ENCODE measurements around the gene CARMIL1. TPM values are rescaled to one million over a fixed set of nuclear protein-coding genes. Genes with fewer than 3 reads are reported as not detected.

The CARMIL1 gene
- total RNA-seq (1 to 10 TPM; 3.5 TPM), polyA plus RNA-seq (1 to 10 TPM in 1 of 2 donors, under 1 TPM in 1; 0.08 to 1.3 TPM)

DNA sequence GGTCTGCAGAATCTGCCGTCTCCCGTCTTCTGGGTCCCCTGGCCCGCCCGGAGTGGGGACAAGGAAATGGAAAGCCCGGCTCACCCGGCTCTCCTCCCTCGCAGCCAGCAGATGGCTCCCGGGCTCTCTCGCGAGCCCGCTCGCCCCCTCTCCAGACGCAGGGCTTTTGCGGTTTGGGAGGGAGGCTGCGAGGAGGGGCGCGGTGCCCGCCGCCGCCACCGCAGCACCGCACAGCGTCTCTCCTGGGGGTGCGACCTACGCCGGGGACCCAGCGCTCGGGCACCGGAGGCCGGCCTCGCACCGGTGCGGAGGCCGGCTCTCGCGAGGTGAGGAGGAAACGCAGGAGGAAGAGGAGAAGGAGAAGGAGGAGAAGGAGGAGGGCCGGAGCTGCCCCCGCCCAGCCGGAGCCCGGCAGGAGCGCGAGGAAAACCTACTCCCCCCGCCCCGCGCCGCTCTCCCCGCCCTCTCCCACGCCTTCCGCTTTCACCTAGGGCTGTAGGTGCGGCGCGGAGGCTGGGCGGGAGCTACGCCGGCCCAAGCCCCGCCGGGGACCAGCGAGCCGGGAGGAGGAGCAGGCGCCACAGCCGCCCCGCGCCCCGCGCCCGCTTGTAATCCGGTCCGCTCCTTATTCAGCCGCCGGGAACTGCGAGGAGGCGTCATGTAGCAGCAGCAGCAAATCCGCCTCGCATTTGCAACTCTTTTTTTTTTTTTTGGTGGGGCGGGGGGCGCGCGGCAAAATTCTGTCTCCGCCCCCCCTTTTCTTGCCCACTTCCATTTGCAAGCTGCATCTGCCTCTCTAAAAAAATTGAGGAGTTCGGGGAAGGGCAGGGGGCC lies at the start of gene CARMIL1:
TSS of gene CARMIL1 (plus strand) at position 461 of the 834 bp plus-strand sequence. CDS start 422 bp downstream, outside the sequence.
- Histone ChIP-seq H3K36me3 (ENCODE audit: insufficient read depth, low read length) (no peaks in the 10 kb centered on the region), H3K4me1 (ENCODE audit: insufficient read depth, low read length) (peaks cover 20% of the 10 kb centered on the region), H3K27ac (ENCODE audit: low read depth, low read length) (peak within 1 kb of the TSS; percentile 42), H3K4me3 (ENCODE audit: low read length in 2 of 2) (peak within 1 kb of the TSS; percentile 53 to 66), H3K27me3 (ENCODE audit: insufficient read depth, low read length) (no peaks in the 10 kb centered on the region), H3K9me3 (ENCODE audit: control insufficient read depth in 1 of 2, low read length in 2 of 2) (no peaks in the 10 kb centered on the region)
- peaks cover 0 to 2% (median 0%) of the 10 kb centered on the region in 8 donors for H3K9me3 Mint-ChIP-seq
- H3K4me1 Mint-ChIP-seq = peaks cover 21 to 44% (median 28%) of the 10 kb centered on the region in 4 donors
- H3K27ac Mint-ChIP-seq = peak within 1 kb of the TSS; percentile 81 to 96 (median 90)
- intact Hi-C loops (cut with micrococcal nuclease) = loop anchor here (1.0 to 2.0 kb wide), 4 partner anchors 88 to 277 kb away; no protein-coding TSS in a partner anchor
- CTCF ChIA-PET (ENCODE audit: partially characterized antibody) = interaction anchor here (0.6 to 6.9 kb wide), 22 partner anchors 9 to 280 kb away, joined by 3 to 155 read pairs (median 4); no protein-coding TSS in a partner anchor
- peak; percentile 57 to 73 (median 63) for DNase-seq
- peaks cover 0 to 8% of the 10 kb centered on the region in 2 donors for H3K27me3 Mint-ChIP-seq
- H3K36me3 Mint-ChIP-seq = peaks cover 0 to 2% of the 10 kb centered on the region in 2 donors
- peak within 1 kb of the TSS; percentile 82 to 98 (median 93) for H3K4me3 Mint-ChIP-seq
- POLR2A ChIA-PET (ENCODE audit: partially characterized antibody) = interaction anchor here (0.8 to 2.9 kb wide), 10 partner anchors 13 to 211 kb away, joined by 3 to 11 read pairs (median 3); no protein-coding TSS in a partner anchor

DNA sequence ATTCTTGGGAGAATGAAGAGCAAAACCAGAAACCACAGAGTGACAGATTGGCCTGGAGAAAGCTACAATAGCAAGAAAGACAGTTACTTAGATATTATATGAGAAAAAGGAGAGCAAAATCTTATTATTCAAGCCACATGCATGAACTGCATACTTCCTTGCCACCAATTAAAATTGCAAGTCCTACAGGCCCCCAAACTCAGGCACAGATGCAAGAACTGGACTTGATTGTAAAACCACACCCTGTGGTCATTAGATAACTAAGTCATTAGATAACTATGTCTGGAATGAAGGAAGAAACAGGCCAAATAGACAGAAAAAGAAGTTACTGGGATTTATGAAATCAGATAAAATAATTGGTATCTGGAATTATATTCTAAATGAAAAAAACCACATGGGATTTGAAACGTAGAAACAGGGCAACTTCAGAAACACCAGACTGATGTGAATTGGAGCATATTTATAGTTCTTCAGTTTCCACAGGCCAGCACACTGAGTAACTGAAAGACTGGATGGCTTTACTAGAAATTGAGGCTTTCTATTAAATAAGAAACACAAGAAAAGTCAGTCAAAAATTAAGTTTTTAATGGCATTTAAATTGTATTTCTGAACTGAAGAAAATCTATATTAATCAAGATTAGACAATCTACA lies 49.4 kb upstream of the CARMIL1 start:
- H3K27me3 ChIP-seq (ENCODE audit: insufficient read depth, low read length) = no peaks in the 10 kb centered on the region
- intact Hi-C loops (cut with micrococcal nuclease) = no loop called here

DNA sequence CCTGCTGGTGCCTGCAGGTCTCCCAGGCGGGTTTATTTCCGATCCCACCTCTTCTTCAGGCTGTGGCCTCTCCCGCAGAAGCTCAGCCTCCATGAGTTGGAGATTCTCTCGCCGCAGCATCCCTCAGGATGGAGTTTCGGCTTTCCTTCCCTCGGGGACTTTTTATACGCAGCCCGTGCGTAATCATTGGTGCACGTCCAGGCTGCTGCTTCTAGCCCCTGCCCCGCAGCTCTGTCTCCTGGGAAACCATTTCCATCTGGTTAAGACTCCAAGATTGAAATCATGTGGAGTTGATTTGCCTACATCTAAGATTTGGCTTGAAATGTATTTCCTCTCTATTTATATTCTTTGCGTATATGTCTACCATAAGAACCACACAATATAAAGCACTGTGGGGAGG lies 46.7 kb upstream of the CARMIL1 start:
- Histone ChIP-seq H3K27me3 (ENCODE audit: insufficient read depth, low read length) (no peaks in the 10 kb centered on the region), H3K4me1 (ENCODE audit: insufficient read depth, low read length) (no peaks in the 10 kb centered on the region), H3K9me3 (ENCODE audit: control insufficient read depth in 1 of 2, low read length in 2 of 2) (no peaks in the 10 kb centered on the region), H3K4me3 (ENCODE audit: low read length in 2 of 2) (no peak overlapping the region), H3K36me3 (ENCODE audit: insufficient read depth, low read length) (no peaks in the 10 kb centered on the region), H3K27ac (ENCODE audit: low read depth, low read length) (no peak overlapping the region)
- intact Hi-C loops (cut with micrococcal nuclease) = no loop called here
- no peak for DNase-seq
- ChIA-PET POLR2A (ENCODE audit: partially characterized antibody) (interaction anchor here (1.0 kb wide), 1 partner anchor 95 kb away, joined by 3 read pairs; no protein-coding TSS in a partner anchor), CTCF (ENCODE audit: partially characterized antibody) (interaction anchor here (1.6 kb wide), 1 partner anchor 9 kb away, joined by 5 read pairs; no protein-coding TSS in a partner anchor)
- Mint-ChIP-seq H3K27ac (no peak overlapping the region), H3K4me3 (no peak overlapping the region), H3K27me3 (no peaks in the 10 kb centered on the region), H3K9me3 (no peaks in the 10 kb centered on the region), H3K4me1 (no peaks in the 10 kb centered on the region), H3K36me3 (no peaks in the 10 kb centered on the region)

More for the DNA sequence above, 49.4 kb upstream of the CARMIL1 start:
- Mint-ChIP-seq H3K9me3 (no peaks in the 10 kb centered on the region), H3K27me3 (peaks cover 1 to 2% of the 10 kb centered on the region in 2 donors), H3K4me3 (no peak overlapping the region), H3K27ac (no peak overlapping the region), H3K4me1 (no peaks in the 10 kb centered on the region), H3K36me3 (no peaks in the 10 kb centered on the region)
- POLR2A ChIA-PET (ENCODE audit: partially characterized antibody) = no interaction called here
- no peak for DNase-seq
- no peaks in the 10 kb centered on the region for H3K36me3 ChIP-seq (ENCODE audit: insufficient read depth, low read length)
- H3K4me3 ChIP-seq (ENCODE audit: low read length in 2 of 2) = no peak overlapping the region
- no peaks in the 10 kb centered on the region for H3K4me1 ChIP-seq (ENCODE audit: insufficient read depth, low read length)
- H3K9me3 ChIP-seq (ENCODE audit: control insufficient read depth in 1 of 2, low read length in 2 of 2) = no peaks in the 10 kb centered on the region
- no peak overlapping the region for H3K27ac ChIP-seq (ENCODE audit: low read depth, low read length)
- CTCF ChIA-PET (ENCODE audit: partially characterized antibody) = no interaction called here

DNA sequence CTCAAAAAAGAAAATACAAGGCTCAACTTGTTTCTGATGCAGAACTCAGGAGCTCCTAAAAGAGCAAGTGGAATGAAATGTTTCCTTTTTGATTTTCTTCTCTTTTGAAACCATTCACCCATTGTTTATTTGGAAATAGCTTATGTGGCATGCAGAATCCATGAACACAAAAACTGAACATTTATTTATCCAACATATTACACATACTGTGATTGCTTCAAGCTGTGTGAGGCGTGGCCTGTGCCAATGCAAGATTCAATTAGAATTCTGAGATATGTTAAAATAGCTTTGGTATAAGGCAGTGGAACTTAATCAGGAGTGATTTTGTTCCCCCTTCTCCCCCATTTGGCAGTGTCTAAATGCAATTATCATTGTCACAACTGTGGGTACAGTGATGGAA lies 45.9 kb upstream of the CARMIL1 start:
- Histone ChIP-seq H3K4me1 (ENCODE audit: insufficient read depth, low read length) (no peaks in the 10 kb centered on the region), H3K9me3 (ENCODE audit: control insufficient read depth in 1 of 2, low read length in 2 of 2) (no peaks in the 10 kb centered on the region), H3K36me3 (ENCODE audit: insufficient read depth, low read length) (no peaks in the 10 kb centered on the region), H3K27ac (ENCODE audit: low read depth, low read length) (no peak overlapping the region), H3K4me3 (ENCODE audit: low read length in 2 of 2) (no peak overlapping the region), H3K27me3 (ENCODE audit: insufficient read depth, low read length) (no peaks in the 10 kb centered on the region)
- ChIA-PET POLR2A (ENCODE audit: partially characterized antibody) (interaction anchor here (1.0 kb wide), 1 partner anchor 95 kb away, joined by 3 read pairs; no protein-coding TSS in a partner anchor), CTCF (ENCODE audit: partially characterized antibody) (interaction anchor here (1.1 to 1.6 kb wide), 2 partner anchors 10 to 32 kb away, joined by 3 to 5 read pairs; no protein-coding TSS in a partner anchor)
- Mint-ChIP-seq H3K4me1 (no peaks in the 10 kb centered on the region), H3K27me3 (no peaks in the 10 kb centered on the region), H3K27ac (no peak overlapping the region), H3K36me3 (no peaks in the 10 kb centered on the region), H3K9me3 (no peaks in the 10 kb centered on the region), H3K4me3 (no peak overlapping the region)
- DNase-seq = no peak
- intact Hi-C loops (cut with micrococcal nuclease) = no loop called here

DNA sequence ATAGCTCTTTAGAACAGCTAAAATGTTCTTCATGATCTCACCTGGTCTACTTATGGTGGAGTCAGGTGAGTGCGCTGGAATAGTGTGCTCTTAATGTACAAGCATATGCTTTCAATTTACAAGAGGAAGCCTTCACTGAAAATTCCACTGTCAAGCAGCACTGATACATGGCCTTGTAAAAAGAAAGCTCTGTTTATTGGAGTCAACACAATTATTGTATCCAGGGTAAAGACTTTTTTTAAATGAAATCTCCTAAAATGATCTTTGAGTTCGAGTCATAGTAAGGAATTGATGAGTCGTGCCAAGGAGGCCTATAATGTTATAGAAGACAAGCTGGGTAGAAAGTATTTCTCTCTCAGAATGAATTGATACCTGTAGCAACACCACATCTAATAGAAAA lies 41.6 kb upstream of the CARMIL1 start:
- Histone ChIP-seq H3K4me3 (ENCODE audit: low read length in 2 of 2) (no peak overlapping the region), H3K27me3 (ENCODE audit: insufficient read depth, low read length) (no peaks in the 10 kb centered on the region), H3K9me3 (ENCODE audit: control insufficient read depth in 1 of 2, low read length in 2 of 2) (no peaks in the 10 kb centered on the region), H3K4me1 (ENCODE audit: insufficient read depth, low read length) (no peaks in the 10 kb centered on the region), H3K27ac (ENCODE audit: low read depth, low read length) (no peak overlapping the region), H3K36me3 (ENCODE audit: insufficient read depth, low read length) (no peaks in the 10 kb centered on the region)
- Mint-ChIP-seq H3K36me3 (no peaks in the 10 kb centered on the region), H3K9me3 (no peaks in the 10 kb centered on the region), H3K27me3 (peaks cover 0 to 4% of the 10 kb centered on the region in 2 donors), H3K4me1 (no peaks in the 10 kb centered on the region), H3K4me3 (no peak overlapping the region), H3K27ac (no peak overlapping the region)
- intact Hi-C loops (cut with micrococcal nuclease) = no loop called here
- CTCF ChIA-PET (ENCODE audit: partially characterized antibody) = no interaction called here
- DNase-seq = no peak
- POLR2A ChIA-PET (ENCODE audit: partially characterized antibody) = no interaction called here

DNA sequence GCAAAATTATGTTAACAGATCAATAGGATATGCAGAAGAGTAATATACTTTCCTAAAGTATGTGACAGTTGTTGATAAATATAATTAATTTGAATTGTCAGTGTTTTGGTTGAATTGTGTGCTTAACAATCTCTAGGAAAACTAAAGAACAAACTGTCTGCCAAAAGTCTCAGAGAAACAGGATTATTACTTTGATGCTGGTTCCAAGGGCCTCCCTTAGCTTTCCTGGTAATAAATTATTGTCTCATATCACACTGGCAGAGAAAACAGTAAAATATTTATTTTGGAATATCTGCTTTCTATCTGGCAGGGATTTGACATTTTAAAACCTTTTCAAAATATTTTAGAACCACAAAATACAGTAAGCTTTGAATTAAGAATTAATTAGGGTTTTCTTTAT lies 40.1 kb upstream of the CARMIL1 start:
- Mint-ChIP-seq H3K36me3 (no peaks in the 10 kb centered on the region), H3K4me3 (no peak overlapping the region)
- intact Hi-C loops (cut with micrococcal nuclease) = no loop called here

DNA sequence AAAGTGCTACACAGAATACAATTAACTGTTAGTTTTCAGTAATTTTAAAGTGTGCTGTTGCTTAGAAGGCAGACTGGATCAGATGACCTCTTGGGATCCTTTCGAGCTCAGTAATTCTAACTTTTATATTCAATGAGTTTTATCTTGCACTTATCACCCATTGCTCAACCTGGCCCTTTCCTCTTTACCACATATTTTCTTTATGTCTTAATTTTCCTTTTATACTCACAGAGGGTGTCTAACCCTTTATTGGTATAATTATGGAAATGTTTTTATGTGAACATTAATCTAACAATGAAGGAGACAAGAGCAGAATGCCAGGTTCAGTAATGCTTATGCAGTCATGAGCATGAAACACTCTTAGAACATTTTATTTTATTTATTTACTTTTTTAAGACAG lies 39.7 kb upstream of the CARMIL1 start:
- POLR2A ChIA-PET (ENCODE audit: partially characterized antibody) = no interaction called here
- intact Hi-C loops (cut with micrococcal nuclease) = no loop called here

More for the DNA sequence above, 40.1 kb upstream of the CARMIL1 start:
- peaks cover 0 to 4% of the 10 kb centered on the region in 2 donors for H3K27me3 Mint-ChIP-seq
- H3K9me3 Mint-ChIP-seq = no peaks in the 10 kb centered on the region
- ChIA-PET CTCF (ENCODE audit: partially characterized antibody) (no interaction called here), POLR2A (ENCODE audit: partially characterized antibody) (no interaction called here)
- no peaks in the 10 kb centered on the region for H3K9me3 ChIP-seq (ENCODE audit: control insufficient read depth in 1 of 2, low read length in 2 of 2)
- DNase-seq = no peak
- H3K27ac ChIP-seq (ENCODE audit: low read depth, low read length) = no peak overlapping the region
- no peaks in the 10 kb centered on the region for H3K4me1 Mint-ChIP-seq
- no peaks in the 10 kb centered on the region for H3K4me1 ChIP-seq (ENCODE audit: insufficient read depth, low read length)
- H3K4me3 ChIP-seq (ENCODE audit: low read length in 2 of 2) = no peak overlapping the region
- no peaks in the 10 kb centered on the region for H3K27me3 ChIP-seq (ENCODE audit: insufficient read depth, low read length)
- H3K36me3 ChIP-seq (ENCODE audit: insufficient read depth, low read length) = no peaks in the 10 kb centered on the region
- H3K27ac Mint-ChIP-seq = no peak overlapping the region

More for the DNA sequence above, 39.7 kb upstream of the CARMIL1 start:
- H3K27ac ChIP-seq (ENCODE audit: low read depth, low read length) = no peak overlapping the region
- no peaks in the 10 kb centered on the region for H3K36me3 ChIP-seq (ENCODE audit: insufficient read depth, low read length)
- H3K9me3 ChIP-seq (ENCODE audit: control insufficient read depth in 1 of 2, low read length in 2 of 2) = no peaks in the 10 kb centered on the region
- Mint-ChIP-seq H3K9me3 (no peaks in the 10 kb centered on the region), H3K27ac (no peak overlapping the region), H3K27me3 (peaks cover 2 to 4% of the 10 kb centered on the region in 2 donors), H3K4me3 (no peak overlapping the region), H3K4me1 (no peaks in the 10 kb centered on the region), H3K36me3 (no peaks in the 10 kb centered on the region)
- no peaks in the 10 kb centered on the region for H3K4me1 ChIP-seq (ENCODE audit: insufficient read depth, low read length)
- no peak overlapping the region for H3K4me3 ChIP-seq (ENCODE audit: low read length in 2 of 2)
- CTCF ChIA-PET (ENCODE audit: partially characterized antibody) = no interaction called here
- no peaks in the 10 kb centered on the region for H3K27me3 ChIP-seq (ENCODE audit: insufficient read depth, low read length)
- DNase-seq = no peak
